Osteoblast (primary cell): Measurements from ENCODE around the gene TRIP4. TPM values are rescaled to one million over a fixed set of nuclear protein-coding genes. Genes with fewer than 3 reads are reported as not detected.
A peak's percentile ranks its signal among the peaks of the same experiment; 100 is the strongest.

ENCODE experiments used
- DNase-seq: peaks from one replicate; pipeline ENCODE4 v3.0.0; 2011; ENCODE audit warnings: low spot score, mixed read lengths; ENCODE audit not compliant: insufficient read length; ENCODE audit errors: missing footprints
- H2AFZ ChIP-seq: 2 replicates; pipeline ENCODE4 v1.6.0; 2011; ENCODE audit warnings: mild to moderate bottlenecking, low read length
- H3K27ac ChIP-seq: 2 replicates; pipeline ENCODE4 v1.5.1; 2011; ENCODE audit warnings: mild to moderate bottlenecking, low read depth, low read length, moderate library complexity
- H3K27me3 ChIP-seq: 2 replicates; pipeline ENCODE4 v1.6.0; 2012; ENCODE audit warnings: mild to moderate bottlenecking, control low read depth, inconsistent platforms, low read length, moderate library complexity; ENCODE audit not compliant: insufficient read depth
- H3K36me3 ChIP-seq: 2 replicates; pipeline ENCODE4 v1.5.1; 2011; ENCODE audit warnings: mild to moderate bottlenecking, low read length, control low read depth, moderate library complexity; ENCODE audit not compliant: insufficient read depth
- H3K4me1 ChIP-seq: 2 replicates; pipeline ENCODE4 v1.5.1; 2011; ENCODE audit warnings: mild to moderate bottlenecking, low read length, control low read depth, moderate library complexity; ENCODE audit not compliant: insufficient read depth
- H3K4me2 ChIP-seq: 2 replicates; pipeline ENCODE4 v1.6.0; 2011; ENCODE audit warnings: mild to moderate bottlenecking, low read length; ENCODE audit not compliant: insufficient read depth
- H3K4me3 ChIP-seq: fragments of 200-600 bp; sonication (generic); 3 replicates; pipeline ENCODE4 v1.5.1; 2012; ENCODE audit warnings: mild to moderate bottlenecking, low read length, inconsistent platforms; ENCODE audit not compliant: insufficient read depth
- H3K79me2 ChIP-seq: 2 replicates; pipeline ENCODE4 v1.6.0; 2012; ENCODE audit warnings: mild to moderate bottlenecking, low read length, control low read depth, inconsistent platforms; ENCODE audit not compliant: insufficient read depth
- H3K9me3 ChIP-seq: 2 replicates; pipeline ENCODE4 v1.5.1; 2011; ENCODE audit warnings: low read depth, low read length, control low read depth
- H4K20me1 ChIP-seq: 2 replicates; pipeline ENCODE4 v1.6.0; 2012; ENCODE audit warnings: mild to moderate bottlenecking, low read length, control low read depth; ENCODE audit not compliant: insufficient read depth
- total RNA-seq: library from RNA; depleted of rRNA; stranded (reverse); fragments of >200 nt; gene quantifications from 2 replicates; pipeline ENCODE4 v1.2.3, GENCODE V29; 2012
- TF ChIP-seq, protein P1 (sequence below): IDR thresholded peaks from 2 replicates; pipeline ENCODE4 v1.5.1; 2011; ENCODE audit warnings: mild to moderate bottlenecking, low read depth, low read length, moderate library complexity; ENCODE audit errors: extremely low read depth

Gene TRIP4
- total RNA-seq, 1 donor = 10.9 TPM

DNA sequence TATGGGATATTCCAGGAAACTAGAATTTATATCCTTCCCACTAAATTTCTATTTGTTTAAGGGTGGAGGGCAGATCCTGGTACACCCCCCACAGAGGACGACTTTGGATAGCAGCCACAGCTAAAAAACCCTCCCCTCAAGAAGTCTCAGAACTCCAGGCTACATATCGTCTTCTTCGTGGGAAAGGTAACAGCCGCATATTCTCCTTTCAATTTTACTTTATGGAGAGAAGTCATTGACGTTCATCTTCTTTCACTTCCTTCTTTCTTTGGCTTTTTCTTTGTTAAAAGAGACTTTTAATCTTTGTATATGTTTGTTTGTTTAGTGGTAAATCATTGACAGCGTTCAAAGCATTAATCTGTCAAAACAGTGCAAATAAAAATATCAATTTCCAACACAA is 36.3 kb downstream of the TRIP4 start:
- TF ChIP-seq, protein P1, sequence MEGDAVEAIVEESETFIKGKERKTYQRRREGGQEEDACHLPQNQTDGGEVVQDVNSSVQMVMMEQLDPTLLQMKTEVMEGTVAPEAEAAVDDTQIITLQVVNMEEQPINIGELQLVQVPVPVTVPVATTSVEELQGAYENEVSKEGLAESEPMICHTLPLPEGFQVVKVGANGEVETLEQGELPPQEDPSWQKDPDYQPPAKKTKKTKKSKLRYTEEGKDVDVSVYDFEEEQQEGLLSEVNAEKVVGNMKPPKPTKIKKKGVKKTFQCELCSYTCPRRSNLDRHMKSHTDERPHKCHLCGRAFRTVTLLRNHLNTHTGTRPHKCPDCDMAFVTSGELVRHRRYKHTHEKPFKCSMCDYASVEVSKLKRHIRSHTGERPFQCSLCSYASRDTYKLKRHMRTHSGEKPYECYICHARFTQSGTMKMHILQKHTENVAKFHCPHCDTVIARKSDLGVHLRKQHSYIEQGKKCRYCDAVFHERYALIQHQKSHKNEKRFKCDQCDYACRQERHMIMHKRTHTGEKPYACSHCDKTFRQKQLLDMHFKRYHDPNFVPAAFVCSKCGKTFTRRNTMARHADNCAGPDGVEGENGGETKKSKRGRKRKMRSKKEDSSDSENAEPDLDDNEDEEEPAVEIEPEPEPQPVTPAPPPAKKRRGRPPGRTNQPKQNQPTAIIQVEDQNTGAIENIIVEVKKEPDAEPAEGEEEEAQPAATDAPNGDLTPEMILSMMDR = no peak
- H3K36me3 ChIP-seq = peaks cover 54% of the 10 kb centered on the region
- peak; percentile 8 for DNase-seq
- no peaks in the 10 kb centered on the region for H3K9me3 ChIP-seq
- H3K79me2 ChIP-seq = no peaks in the 10 kb centered on the region
- H3K4me2 ChIP-seq = no peak overlapping the region
- no peak overlapping the region for H3K4me3 ChIP-seq
- H3K27me3 ChIP-seq = no peaks in the 10 kb centered on the region
- peaks cover 2% of the 10 kb centered on the region for H4K20me1 ChIP-seq
- H3K27ac ChIP-seq = no peak overlapping the region
- H2AFZ ChIP-seq = no peak overlapping the region
- H3K4me1 ChIP-seq = no peaks in the 10 kb centered on the region

DNA sequence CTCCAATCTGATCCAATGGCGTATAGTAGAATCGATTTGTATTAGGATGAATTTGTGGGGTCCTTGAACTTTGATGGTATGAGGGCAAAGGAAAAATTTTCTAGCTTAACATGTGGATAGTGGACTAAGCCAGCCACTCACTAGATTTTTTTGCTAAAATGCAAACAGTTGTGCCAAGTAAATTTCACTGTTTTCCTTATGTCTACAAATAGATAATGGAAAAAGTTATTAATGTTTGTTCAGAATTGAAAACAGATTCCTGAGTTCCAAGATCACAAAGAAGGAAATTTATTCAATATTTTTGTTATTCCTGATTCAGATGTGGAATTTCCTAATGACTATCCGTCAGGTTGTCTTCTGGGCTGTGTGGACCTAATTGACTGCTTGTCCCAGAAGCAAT is 37.6 kb downstream of the TRIP4 start:
- H3K27me3 ChIP-seq = no peaks in the 10 kb centered on the region
- DNase-seq = no peak
- no peak overlapping the region for H2AFZ ChIP-seq
- H3K27ac ChIP-seq = no peak overlapping the region
- no peaks in the 10 kb centered on the region for H3K79me2 ChIP-seq
- no peak overlapping the region for H3K4me2 ChIP-seq
- H3K36me3 ChIP-seq = peaks cover 49% of the 10 kb centered on the region
- TF ChIP-seq, protein P1 = no peak
- no peak overlapping the region for H3K4me3 ChIP-seq
- no peaks in the 10 kb centered on the region for H3K9me3 ChIP-seq
- peaks cover 2% of the 10 kb centered on the region for H4K20me1 ChIP-seq
- peaks cover 9% of the 10 kb centered on the region for H3K4me1 ChIP-seq

GRCh38 chr15:64426845-64427465 is 39.3 kb downstream of the TRIP4 start:
- Histone ChIP-seq H3K36me3 (peaks cover 46% of the 10 kb centered on the region), H4K20me1 (peaks cover 2% of the 10 kb centered on the region)
- TF ChIP-seq, protein P1 = peak; percentile 31

DNA sequence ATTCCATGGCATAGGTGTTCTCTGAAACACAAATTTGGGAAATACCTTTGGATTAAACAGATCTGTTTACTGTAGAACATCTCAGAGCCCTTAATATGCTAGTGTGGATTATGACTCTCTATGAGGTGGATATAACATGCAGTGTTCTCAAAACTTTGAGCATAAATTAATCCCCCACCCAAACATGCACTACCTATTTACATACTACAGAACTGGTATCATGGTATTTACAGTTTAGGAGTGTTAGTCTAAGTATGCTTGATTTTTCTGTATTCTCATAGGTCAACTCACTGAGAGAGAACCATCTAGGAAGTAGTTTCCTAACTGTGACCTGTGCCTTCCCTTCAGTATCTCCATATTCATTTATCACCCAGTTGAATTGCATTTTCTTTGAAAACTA is 41.8 kb downstream of the TRIP4 start:
- peak overlapping the region; percentile 10 for H3K27ac ChIP-seq
- H3K36me3 ChIP-seq = peaks cover 28% of the 10 kb centered on the region
- no peaks in the 10 kb centered on the region for H3K9me3 ChIP-seq
- no peaks in the 10 kb centered on the region for H3K27me3 ChIP-seq
- no peaks in the 10 kb centered on the region for H3K79me2 ChIP-seq
- no peak overlapping the region for H3K4me2 ChIP-seq
- no peak overlapping the region for H2AFZ ChIP-seq
- no peak overlapping the region for H3K4me3 ChIP-seq
- H4K20me1 ChIP-seq = peaks cover 2% of the 10 kb centered on the region
- peaks cover 9% of the 10 kb centered on the region for H3K4me1 ChIP-seq
- DNase-seq = no peak
- TF ChIP-seq, protein P1 = no peak

More at GRCh38 chr15:64426845-64427465, 39.3 kb downstream of the TRIP4 start:
- Histone ChIP-seq H3K79me2 (no peaks in the 10 kb centered on the region), H3K27ac (no peak overlapping the region), H3K27me3 (no peaks in the 10 kb centered on the region), H3K4me3 (no peak overlapping the region), H2AFZ (no peak overlapping the region), H3K4me2 (no peak overlapping the region), H3K9me3 (no peaks in the 10 kb centered on the region), H3K4me1 (peaks cover 9% of the 10 kb centered on the region)
- DNase-seq = no peak
